HG03045 (cell line): ENCODE measurements around the gene APOL4.
"Not testable (repeated sequence)": the region's sequence is repeated elsewhere in the genome, so short reads cannot be mapped to it uniquely, and the experiment has no call there.

Experiments used
- ATAC-seq: cut with Tn5 transposase; IDR thresholded peaks from one replicate; pipeline ENCODE4 v1.9.1; 2021; ENCODE audit warnings: mild to moderate bottlenecking, moderate library complexity; ENCODE audit not compliant: unreplicated experiment

Gene APOL4

GRCh38 chr22:36201630-36202319 lies at the start of gene APOL4:
TSS of gene APOL4 (minus strand) at chr22:36201809. CDS start at chr22:36201734, 75 bp downstream.
- no peak for ATAC-seq

GRCh38 chr22:36250292-36250960 lies 48.8 kb upstream of the APOL4 start:
- ATAC-seq = not testable (repeated sequence)

GRCh38 chr22:36249160-36249559 lies 47.6 kb upstream of the APOL4 start:
- ATAC-seq = no peak

- no peak for ATAC-seq
Measured at GRCh38 chr22:36247955-36248354, 46.3 kb upstream of the APOL4 start.

DNA sequence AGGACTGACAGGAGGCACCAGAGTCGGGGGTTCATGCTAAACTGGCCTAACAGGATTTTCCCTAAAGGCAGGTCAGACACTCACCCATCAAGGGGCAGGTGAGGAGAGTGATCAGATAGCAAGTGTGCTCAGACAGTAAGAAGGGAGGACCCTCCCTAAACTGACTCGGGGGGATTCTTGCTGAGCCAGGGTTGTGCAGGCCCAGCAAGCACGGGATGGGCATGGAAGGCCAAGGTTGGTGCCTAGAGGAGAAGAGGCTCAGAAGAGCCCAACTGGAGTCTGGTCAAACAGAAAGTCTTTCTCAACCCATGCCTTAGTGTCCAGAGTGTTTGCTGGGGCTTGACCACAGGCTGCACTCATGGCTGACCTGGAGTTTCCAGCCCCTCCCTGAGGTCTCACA lies 45.1 kb upstream of the APOL4 start:
- no peak for ATAC-seq

- ATAC-seq = no peak
Measured at GRCh38 chr22:36245805-36246356, 44.3 kb upstream of the APOL4 start.

DNA sequence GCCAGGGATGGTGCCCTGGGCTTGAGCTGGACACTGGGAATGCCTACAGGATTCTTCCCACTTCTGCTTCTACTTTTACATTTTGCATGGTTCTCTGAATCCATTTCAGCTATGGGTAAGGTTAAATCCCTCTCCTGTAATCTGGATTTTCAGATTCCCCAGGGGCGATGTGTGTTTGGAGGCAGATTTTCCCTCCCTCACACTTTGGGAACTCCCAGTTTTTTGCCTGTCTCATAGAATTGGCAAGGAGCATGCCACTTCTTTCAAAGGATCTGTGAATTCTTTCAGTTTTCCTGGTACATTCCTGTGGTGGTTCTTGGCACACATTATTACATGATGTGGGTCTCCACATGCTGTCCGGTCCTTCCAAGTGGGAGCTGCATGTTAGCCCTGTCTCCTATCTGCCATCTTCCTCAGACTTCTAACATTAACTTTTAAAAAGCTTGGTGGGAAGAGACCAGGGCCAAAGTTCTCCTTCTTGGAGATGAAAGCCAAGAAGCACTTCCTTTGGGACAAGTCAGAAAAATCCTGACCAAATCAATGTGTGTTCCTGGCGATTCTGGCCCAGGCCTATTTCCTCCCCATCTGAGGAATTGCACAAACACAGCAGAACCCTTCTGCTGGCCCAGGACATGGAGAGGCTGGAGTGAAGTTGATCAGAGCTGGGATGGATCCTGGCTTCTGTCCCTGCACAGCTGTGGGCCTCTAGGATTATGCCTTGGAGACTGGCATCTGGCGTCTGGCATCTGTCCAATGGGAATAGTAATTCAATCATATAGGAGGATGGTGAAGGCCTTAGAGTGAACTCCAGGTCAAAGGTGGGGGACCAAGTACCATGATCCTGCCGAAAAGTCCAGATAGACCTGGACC lies 43.1 kb upstream of the APOL4 start:
- no peak for ATAC-seq

DNA sequence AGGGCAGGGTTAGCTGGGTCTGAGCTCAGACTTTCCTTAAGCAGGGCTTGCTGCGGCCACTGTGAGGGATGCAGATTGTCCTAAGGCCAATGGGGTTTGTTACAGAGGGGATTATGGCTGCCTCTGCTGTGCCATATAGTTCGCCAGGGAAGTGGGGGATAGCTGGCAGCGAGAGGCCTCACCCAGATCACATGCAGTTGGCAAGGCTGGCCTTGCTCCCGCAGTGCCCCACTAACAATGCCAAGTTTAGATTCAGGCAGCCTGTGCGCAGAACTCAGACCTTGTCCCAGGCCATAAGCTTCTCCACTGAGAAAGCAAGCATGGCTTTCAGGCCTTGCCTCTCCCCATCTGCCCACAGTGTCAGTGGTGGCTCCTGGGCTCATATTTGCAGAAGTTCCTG lies 42.4 kb upstream of the APOL4 start:
- ATAC-seq = no peak

DNA sequence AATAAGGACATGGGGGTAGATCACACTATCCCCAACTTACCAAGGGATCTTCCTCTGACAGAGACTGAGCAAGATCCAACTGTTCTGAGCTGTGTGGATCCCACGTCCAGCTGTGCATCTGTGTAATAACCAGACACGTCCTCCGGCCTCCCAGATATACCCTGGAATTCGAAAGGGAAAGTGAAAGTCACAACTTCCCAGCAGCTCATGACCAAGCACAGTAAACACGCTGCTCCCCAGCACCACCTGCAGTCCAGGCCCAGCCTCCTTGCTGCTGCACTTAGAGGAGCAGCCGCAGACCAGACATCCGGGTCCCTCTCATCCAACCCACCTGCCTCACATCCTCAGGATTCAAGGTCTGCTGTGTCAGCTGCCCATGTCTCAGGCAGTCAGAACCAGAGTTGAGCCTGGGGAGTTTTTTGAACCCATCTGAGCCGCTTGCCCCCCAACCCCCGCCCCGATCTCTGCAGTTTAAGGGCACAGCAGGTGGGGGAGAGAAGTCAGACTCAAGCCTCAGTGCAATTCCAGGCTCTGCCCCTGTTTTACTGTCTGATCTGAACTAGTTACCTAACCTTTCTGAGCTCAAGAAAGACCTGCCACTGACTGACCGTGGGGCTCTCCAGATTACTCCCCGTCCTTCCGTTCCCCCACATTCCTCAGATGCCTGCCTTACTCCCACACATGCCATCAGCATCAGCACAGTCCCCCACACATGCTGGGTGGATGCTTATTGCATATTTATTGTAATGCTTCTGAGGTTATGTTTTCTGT lies 38.0 kb upstream of the APOL4 start, which contains the start of gene APOL2:
Gene APOL2 (minus strand): TSS at position 127 of the 771 bp plus-strand sequence. CDS start 6,365 bp downstream, outside the sequence.
- peak; percentile 79 for ATAC-seq

DNA sequence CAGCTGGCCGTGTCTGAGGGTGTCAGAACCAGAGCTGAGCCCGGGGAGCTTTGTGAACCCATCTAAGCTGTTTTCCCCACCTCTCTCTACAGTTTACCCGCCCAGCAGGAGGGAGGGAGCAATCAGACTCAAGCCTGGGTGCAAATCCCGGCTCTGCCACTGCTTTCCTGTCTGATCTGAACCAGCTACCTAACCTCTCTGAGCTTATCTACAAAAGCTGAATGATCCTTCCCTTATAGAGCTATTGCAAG lies 37.5 kb upstream of the APOL4 start:
- ATAC-seq = no peak

DNA sequence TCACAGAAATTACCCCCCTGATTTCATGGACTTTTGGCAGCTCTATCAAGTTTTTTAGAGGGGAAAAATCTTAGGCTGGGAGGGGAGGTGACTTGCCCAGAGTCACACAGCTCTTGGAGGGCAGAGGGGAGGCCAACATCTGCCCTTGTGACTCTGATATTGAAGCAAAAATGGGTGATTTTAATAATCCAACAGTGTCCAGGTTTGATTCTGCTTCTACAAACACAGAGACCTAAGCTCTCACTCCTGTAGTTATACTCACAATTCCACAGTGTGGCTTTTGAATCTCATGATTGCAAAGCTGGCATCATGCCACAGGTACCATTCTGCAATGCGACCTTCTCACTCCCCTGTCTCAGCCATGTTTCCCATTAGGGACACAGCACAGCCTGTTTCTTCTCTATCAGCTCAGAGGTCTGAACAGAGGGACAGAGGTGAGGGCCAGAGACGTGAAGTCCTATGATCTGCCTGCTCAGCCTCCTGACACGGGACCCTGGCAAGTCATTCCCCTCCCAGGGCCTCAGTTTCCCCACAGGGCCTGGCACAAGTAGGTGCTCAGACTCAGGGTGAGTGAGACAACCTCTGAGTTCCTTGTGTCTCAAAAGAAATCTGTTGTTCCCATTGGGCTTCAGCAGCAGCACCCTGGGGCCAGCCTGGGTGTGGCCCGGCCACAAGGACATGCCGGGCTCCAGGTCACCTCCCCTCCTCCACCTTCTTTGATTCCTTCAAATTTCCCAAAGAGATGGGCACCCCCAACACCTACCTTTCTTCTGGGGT lies 37.0 kb upstream of the APOL4 start:
- no peak for ATAC-seq

DNA sequence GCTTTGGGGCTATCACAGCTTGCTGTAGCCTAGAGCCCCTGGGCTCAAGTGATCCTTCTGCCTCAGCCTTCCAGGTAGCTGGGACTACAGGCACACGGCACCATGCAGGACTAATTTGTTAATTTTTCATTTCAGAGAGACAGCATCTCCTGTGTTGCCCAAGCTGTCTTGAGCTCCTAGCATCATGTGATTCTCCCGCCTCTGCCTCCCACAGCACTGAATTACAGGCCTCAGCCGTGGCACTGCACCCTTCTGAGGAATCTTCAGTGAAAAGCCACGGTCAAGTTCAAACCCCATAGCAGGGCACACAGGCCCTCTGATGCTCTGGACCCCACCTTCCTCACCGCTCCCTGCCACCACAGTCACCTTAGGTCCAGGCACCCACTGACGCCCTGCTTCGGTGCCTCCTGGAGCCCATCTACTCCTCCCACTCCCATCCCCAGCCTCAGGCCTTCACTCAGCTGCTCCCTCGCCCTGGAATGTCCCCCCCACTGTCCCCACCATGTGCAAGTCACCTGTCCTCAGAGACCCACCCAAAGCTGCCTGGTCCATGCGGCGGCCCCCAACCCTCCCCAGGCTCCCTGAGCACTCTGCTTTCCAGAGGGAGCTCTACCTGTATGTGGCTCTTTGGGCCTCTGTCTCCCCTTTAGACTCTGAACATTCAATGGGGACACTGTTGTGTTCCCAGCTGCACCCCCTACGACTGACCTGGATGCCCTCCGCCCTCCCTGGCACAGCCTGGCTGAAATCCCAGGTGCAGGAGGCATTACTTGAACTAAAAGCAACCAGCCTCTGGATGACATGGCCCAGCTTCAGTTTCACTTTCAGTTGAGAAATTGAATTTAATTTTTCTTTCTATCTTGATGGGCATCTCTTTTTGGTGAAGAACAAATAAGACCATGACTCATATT lies 36.1 kb upstream of the APOL4 start:
- no peak for ATAC-seq

GRCh38 chr22:36236388-36237319 lies 35.0 kb upstream of the APOL4 start:
- no peak for ATAC-seq

DNA sequence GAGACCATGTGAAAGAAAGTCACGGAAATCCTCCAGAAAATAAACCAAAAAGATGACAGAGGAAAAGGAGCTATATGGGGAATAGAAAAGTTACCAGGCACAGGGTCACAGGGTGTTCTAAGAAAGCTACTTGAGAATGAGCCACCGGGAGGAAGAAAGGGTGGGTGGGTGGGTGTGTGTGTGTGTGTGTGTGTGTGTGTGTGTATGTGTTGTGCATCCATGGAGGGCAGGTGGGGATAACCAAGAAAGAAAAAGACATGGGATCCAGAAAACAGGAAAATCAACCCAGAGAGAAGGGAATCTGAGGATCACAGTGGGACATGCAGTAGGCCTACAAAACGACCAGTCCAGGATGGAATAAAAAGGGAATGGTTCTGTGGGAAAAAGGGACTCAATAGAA lies 34.0 kb upstream of the APOL4 start:
- no peak for ATAC-seq

GRCh38 chr22:36234919-36235318 lies 33.3 kb upstream of the APOL4 start:
- ATAC-seq = no peak

DNA sequence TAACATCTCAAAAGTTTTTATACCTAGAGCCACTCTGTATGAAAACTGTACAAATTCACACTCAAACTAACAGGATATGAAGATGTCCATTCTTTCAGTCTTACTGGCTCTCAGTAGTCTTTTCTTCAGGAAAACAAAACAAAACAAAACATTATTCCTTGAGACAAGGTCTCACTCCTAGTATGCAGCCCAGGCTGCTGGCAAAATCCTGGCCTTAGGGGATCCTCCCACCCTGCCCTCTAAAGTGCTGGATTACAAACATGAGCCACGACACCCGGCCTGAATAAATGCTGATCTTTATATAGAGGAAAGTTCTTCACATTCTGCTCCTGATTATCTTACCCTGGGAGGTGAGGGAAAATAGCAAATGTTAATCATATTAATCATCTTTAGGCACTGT lies 32.6 kb upstream of the APOL4 start:
- no peak for ATAC-seq

- no peak for ATAC-seq
Measured at GRCh38 chr22:36233796-36234195, 32.2 kb upstream of the APOL4 start.
